ENCODE data around the gene SLC39A8.
"Not testable (repeated sequence)": the region's sequence is repeated elsewhere in the genome, so short reads cannot be mapped to it uniquely, and the experiment has no call there.

The SLC39A8 gene

DNA sequence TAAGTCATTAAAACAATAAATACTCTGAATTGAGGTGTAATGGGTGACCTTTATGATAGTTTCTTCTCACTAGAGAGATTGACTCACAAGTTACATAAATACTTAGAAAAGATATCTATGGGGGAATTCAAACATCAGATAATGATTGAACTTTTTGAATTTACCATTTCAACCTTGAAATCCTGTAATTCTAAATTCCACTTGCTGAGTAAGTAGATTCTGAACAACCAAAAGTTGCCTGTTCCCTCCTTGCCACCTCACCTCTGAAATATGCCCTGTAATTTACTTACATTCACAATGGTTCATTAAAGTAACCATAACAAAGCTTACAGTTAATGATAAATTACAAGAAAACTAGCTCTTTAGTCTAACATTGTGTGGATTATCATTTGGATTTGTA is 43.3 kb upstream of the SLC39A8 start:
- Histone ChIP-seq H3F3A (ENCODE audit: control insufficient read depth, insufficient read depth) (no peaks in the 10 kb centered on the region), H3K4me3 (ENCODE audit: low read length) (no peak overlapping the region), H3K36me3 (ENCODE audit: control insufficient read depth, low read length) (no peaks in the 10 kb centered on the region), H4K20me1 (ENCODE audit: control insufficient read depth, insufficient read depth, low read depth, low read length) (no peaks in the 10 kb centered on the region), H3K27ac (ENCODE audit: low read depth, low read length) (no peak overlapping the region), H3K9me2 (replicated peaks; ENCODE audit: control insufficient read depth, low read length) (no peaks in the 10 kb centered on the region), H3K27me3 (ENCODE audit: control insufficient read depth, low read length) (no peaks in the 10 kb centered on the region), H3K4me1 (ENCODE audit: control insufficient read depth, low read length) (peaks cover 13% of the 10 kb centered on the region), H3K9me3 (ENCODE audit: control insufficient read depth, insufficient read depth, low read length) (no peaks in the 10 kb centered on the region), H3K4me2 (ENCODE audit: low read length) (no peak overlapping the region), H3K79me2 (ENCODE audit: control insufficient read depth, low read length) (no peaks in the 10 kb centered on the region)
- TF ChIP-seq, protein P1, sequence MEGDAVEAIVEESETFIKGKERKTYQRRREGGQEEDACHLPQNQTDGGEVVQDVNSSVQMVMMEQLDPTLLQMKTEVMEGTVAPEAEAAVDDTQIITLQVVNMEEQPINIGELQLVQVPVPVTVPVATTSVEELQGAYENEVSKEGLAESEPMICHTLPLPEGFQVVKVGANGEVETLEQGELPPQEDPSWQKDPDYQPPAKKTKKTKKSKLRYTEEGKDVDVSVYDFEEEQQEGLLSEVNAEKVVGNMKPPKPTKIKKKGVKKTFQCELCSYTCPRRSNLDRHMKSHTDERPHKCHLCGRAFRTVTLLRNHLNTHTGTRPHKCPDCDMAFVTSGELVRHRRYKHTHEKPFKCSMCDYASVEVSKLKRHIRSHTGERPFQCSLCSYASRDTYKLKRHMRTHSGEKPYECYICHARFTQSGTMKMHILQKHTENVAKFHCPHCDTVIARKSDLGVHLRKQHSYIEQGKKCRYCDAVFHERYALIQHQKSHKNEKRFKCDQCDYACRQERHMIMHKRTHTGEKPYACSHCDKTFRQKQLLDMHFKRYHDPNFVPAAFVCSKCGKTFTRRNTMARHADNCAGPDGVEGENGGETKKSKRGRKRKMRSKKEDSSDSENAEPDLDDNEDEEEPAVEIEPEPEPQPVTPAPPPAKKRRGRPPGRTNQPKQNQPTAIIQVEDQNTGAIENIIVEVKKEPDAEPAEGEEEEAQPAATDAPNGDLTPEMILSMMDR (IDR thresholded peaks at IDR 0.05; ENCODE audit: low read depth, low read length, poor library complexity, severe bottlenecking) = no peak
- no peak for TF ChIP-seq EZH2phosphoT487 (IDR thresholded peaks at IDR 0.05; ENCODE audit: borderline replicate concordance, low read length)

DNA sequence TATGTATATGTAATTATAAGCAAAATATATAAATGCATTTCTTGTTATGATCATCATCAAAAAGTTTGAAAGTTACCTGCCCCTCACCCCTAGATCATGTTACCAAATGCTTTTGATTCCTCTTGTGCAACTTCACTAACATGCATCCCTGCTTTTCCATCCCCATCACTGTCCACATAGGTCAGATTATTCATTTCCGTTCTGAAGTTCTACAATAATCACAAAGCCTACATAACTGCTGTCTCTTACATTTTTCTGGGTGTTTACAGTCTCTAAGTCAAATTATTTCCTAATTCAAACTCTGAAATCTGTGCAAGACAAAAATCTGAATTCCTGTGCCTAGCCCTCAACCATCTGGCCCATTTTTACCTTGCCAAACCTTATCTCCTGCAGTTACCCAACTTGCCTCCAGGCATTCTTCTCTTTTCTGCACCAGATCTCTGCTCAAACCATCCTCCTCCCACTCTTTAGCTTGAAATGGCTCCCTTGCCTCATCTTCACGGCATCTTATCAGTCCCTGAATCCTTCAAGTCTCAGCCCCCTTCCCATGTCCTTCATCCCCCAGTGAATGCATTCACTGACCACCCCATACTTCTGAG is 42.4 kb upstream of the SLC39A8 start:
- TF ChIP-seq EZH2phosphoT487 (IDR thresholded peaks at IDR 0.05; ENCODE audit: borderline replicate concordance, low read length) = no peak
- TF ChIP-seq, protein P1 (IDR thresholded peaks at IDR 0.05; ENCODE audit: low read depth, low read length, poor library complexity, severe bottlenecking) = no peak
- no peak overlapping the region for H3K4me2 ChIP-seq (ENCODE audit: low read length)
- no peaks in the 10 kb centered on the region for H3K79me2 ChIP-seq (ENCODE audit: control insufficient read depth, low read length)
- no peaks in the 10 kb centered on the region for H3K36me3 ChIP-seq (ENCODE audit: control insufficient read depth, low read length)
- H3K9me3 ChIP-seq (ENCODE audit: control insufficient read depth, insufficient read depth, low read length) = no peaks in the 10 kb centered on the region
- peaks cover 9% of the 10 kb centered on the region for H3K4me1 ChIP-seq (ENCODE audit: control insufficient read depth, low read length)
- no peaks in the 10 kb centered on the region for H3K9me2 ChIP-seq (replicated peaks; ENCODE audit: control insufficient read depth, low read length)
- no peak overlapping the region for H3K4me3 ChIP-seq (ENCODE audit: low read length)
- no peaks in the 10 kb centered on the region for H3K27me3 ChIP-seq (ENCODE audit: control insufficient read depth, low read length)
- H3K27ac ChIP-seq (ENCODE audit: low read depth, low read length) = no peak overlapping the region
- no peaks in the 10 kb centered on the region for H3F3A ChIP-seq (ENCODE audit: control insufficient read depth, insufficient read depth)
- no peaks in the 10 kb centered on the region for H4K20me1 ChIP-seq (ENCODE audit: control insufficient read depth, insufficient read depth, low read depth, low read length)

DNA sequence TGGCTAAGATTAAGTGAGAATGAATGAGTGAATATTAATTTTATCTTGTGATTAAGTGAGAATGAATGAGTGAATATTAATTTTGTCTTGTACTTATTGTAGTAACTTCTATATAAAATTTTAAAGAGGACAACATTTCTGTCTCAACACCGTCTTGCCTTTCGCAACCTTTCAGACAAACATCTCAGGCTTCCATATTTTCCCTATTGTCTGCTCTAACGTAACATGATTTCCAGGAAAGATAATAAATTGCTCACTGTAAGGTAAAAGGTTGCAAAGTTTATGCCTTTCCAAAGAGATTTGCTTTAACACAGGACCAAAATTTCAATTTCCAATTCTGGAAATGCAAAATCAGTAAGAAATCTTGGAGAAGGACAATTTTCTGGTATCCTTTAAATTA is 41.7 kb upstream of the SLC39A8 start:
- Histone ChIP-seq H3K4me3 (ENCODE audit: low read length) (no peak overlapping the region), H3K4me2 (ENCODE audit: low read length) (no peak overlapping the region), H3K9me2 (replicated peaks; ENCODE audit: control insufficient read depth, low read length) (no peaks in the 10 kb centered on the region), H3K4me1 (ENCODE audit: control insufficient read depth, low read length) (peaks cover 9% of the 10 kb centered on the region), H3K27ac (ENCODE audit: low read depth, low read length) (no peak overlapping the region), H3F3A (ENCODE audit: control insufficient read depth, insufficient read depth) (no peaks in the 10 kb centered on the region), H3K36me3 (ENCODE audit: control insufficient read depth, low read length) (no peaks in the 10 kb centered on the region), H3K9me3 (ENCODE audit: control insufficient read depth, insufficient read depth, low read length) (no peaks in the 10 kb centered on the region), H3K79me2 (ENCODE audit: control insufficient read depth, low read length) (no peaks in the 10 kb centered on the region), H3K27me3 (ENCODE audit: control insufficient read depth, low read length) (no peaks in the 10 kb centered on the region), H4K20me1 (ENCODE audit: control insufficient read depth, insufficient read depth, low read depth, low read length) (no peaks in the 10 kb centered on the region)
- TF ChIP-seq, protein P1 (IDR thresholded peaks at IDR 0.05; ENCODE audit: low read depth, low read length, poor library complexity, severe bottlenecking) = no peak
- TF ChIP-seq EZH2phosphoT487 (IDR thresholded peaks at IDR 0.05; ENCODE audit: borderline replicate concordance, low read length) = no peak

DNA sequence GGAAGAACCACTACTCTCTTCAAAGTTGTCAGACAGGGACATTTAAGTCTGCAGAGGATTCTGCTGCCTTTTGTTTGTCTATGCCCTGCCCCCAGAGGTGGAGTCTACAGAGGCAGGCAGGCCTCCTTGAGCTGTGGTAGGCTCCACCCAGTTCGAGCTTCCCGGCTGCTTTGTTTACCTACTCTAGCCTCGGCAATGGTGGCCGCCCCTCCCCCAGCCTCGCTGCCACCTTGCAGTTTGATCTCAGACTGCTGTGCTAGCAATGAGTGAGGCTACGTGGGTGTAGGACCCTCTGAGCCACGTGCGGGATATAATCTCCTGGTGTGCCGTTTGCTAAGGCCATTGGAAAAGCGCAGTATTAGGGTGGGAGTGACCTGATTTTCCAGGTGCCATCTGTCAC is 35.0 kb upstream of the SLC39A8 start:
- H3K4me1 ChIP-seq (ENCODE audit: control insufficient read depth, low read length); H4K20me1 ChIP-seq (ENCODE audit: control insufficient read depth, insufficient read depth, low read depth, low read length); H3K9me3 ChIP-seq (ENCODE audit: control insufficient read depth, insufficient read depth, low read length); H3F3A ChIP-seq (ENCODE audit: control insufficient read depth, insufficient read depth); H3K79me2 ChIP-seq (ENCODE audit: control insufficient read depth, low read length); H3K27me3 ChIP-seq (ENCODE audit: control insufficient read depth, low read length); H3K9me2 ChIP-seq (replicated peaks; ENCODE audit: control insufficient read depth, low read length); H3K27ac ChIP-seq (ENCODE audit: low read depth, low read length); H3K4me2 ChIP-seq (ENCODE audit: low read length); H3K4me3 ChIP-seq (ENCODE audit: low read length); H3K36me3 ChIP-seq (ENCODE audit: control insufficient read depth, low read length): not testable (repeated sequence)

Data from DOHH2 (cell line).